NOMO-1 treated with DMSO at 0.1 percent for 48 hours (cell line): ENCODE measurements around the gene CEACAM1.
A peak's percentile ranks its signal among the peaks of the same experiment; 100 is the strongest.
"Not testable (repeated sequence)": the region's sequence is repeated elsewhere in the genome, so short reads cannot be mapped to it uniquely, and the experiment has no call there.

Experiments used
- DNase-seq: peaks from one replicate; lab custom pipeline; 2025; ENCODE audit not compliant: unreplicated experiment; lab: John Stamatoyannopoulos, UW

Gene CEACAM1

DNA sequence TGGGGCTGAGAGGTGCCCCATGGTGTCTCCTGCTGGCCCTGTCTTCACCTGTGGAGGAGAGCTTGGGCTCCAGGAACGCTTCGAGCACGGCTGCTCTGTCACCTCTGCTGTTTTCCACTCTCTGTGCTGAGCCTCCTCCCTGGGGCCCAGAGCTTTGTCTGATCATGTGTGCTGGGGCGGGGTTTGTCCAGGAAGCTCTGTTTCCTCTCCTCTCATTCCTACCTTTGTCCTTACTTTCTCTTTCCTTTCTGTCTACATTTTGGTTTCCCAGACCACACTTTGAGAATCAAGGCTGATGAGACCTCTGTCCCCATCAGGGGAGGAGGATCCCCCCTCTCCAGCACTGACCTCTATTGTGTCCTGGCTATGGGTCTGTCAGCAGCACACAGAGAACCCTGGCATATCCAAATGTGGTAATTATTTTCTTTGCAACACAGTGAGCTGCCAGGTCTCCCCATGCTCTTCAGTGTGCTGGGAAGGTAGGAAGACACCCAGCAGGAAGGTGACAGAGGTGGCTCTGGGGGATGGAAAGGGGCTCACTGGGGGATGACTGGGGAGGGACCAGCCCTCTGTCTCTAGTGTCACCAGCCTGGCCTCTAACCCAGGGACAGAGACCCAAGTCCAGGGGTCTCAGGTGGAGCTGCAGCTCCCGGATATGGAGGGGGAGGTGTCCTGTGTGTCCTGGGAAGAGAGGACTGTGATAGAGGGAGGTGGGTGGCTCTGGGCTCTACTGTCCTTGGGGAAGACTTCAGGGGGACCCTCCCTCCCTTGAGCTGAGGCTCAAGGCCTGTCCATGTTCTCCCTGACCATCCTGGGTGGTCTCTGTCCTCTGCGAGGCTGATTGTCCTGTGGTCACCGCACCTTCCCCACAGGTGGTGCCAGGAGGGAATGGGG is at the start of gene CEACAM1:
CEACAM1 (minus strand) TSS at position 128 of the 894 bp plus-strand sequence; CDS start at position 21, 107 bp downstream.
- no peak for DNase-seq

DNA sequence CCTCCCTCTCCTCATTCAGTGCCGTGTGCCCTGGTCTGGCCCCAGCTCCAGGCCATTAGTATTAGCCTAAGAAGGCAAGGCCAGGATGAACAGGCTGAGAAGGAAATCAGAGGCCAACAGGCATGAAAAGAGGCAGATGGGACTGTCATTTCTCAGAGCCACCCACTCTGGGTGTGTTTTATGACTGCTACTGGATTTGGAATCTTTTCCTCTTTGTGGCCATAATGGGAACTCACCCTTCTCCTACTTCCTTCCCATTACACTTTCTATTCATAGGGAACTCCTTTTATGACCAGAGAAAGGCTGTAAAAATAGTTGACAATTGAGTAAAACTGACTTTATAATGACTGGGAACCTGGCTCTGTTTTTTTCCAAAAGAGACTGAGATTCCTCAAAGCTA is 48.7 kb upstream of the CEACAM1 start:
- no peak for DNase-seq

DNA sequence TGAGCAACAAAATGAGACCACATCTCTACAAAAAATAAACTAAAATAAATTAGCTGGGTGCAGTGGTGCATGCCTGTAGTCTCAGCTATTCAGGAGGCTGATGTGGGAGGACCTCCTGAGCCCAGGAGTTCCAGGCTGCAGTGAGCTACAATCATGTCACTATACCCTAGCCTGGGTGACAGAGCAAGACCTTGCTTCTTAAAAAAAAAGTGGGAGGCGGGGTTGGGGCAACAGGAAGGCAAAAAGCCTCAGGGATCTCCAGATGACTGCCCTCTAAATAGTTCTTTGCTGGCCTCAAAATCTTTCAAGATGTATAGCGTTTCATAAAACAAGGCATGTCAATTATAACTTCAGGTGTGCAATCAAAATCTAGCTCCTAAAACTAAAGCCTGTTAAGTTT is 48.0 kb upstream of the CEACAM1 start:
- no peak for DNase-seq

DNA sequence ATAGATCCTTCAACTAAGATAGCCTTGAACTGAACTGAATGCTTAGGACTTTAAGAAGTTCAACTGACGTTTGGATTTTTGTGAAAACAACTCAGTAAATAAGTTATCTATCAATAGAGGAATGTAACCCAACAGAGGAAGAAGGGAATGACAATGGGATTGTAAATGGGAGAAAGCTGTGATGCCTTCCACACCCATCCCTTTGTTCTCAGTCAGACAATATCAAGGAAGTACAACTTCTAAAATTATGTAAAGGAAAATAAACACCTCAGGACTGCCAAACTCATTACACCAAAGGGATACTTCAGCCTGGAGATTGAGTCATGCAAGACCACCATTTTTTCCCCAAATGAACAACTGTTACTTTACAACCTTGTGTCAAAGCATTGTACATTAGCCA is 45.4 kb upstream of the CEACAM1 start:
- DNase-seq = no peak

DNA sequence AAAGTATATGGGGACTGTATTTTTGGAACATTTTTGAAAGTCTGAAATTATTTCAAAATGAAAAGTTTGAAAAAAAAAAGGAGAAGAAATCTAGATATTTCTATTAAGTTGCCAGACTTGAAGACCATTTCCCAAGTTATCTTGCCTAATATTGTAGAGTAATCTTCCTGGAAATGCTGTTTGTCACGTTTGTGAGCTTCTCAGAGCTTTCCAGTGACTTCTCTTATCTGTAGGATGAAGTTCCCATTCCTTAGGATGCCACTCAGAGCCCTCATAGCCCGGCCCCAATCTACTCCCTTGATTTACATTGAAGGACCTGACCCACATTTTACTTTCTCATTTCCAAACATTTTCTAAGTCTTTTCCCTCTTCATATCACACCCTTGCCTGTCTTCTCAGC is 42.8 kb upstream of the CEACAM1 start:
- DNase-seq = no peak

DNA sequence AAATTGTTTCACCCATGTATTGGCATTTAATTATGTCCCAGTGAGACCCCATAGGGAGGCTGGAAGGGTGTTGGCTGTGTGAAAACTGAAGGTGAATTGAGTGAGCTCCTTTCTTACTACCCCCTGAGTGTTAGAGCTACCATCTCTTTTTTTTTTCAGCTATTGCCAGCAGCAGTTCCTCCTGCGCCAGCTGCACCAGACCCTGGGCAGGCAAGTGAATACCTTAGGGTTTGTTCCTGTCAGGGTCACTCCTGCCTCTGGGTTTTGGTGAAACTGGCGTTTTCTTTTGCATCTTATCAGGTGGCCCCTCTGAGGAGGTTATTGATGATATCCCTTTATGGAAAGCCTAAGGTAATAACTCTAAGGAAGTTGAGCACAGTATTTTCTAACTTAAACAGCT is 40.9 kb upstream of the CEACAM1 start:
- DNase-seq = no peak

DNA sequence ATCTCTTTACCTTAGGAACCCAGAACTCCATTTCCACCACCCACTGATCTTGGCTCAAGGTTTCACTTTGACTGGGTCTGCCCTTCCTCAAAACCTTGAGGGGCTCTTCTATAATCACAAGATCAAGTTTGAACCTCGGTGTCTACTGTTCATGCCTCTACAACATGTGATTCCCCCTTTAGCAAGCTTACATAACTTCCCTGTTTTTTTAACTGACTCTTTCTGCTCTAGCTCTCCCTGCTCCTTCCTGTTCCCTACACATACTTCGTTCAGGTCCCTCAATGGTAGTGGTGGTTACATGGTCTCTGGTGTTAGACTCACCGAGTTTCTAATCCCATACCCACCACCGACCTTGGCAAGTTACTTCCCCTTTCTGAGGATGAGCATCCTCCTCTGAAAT is 39.7 kb upstream of the CEACAM1 start:
- DNase-seq = peak; percentile 88

DNA sequence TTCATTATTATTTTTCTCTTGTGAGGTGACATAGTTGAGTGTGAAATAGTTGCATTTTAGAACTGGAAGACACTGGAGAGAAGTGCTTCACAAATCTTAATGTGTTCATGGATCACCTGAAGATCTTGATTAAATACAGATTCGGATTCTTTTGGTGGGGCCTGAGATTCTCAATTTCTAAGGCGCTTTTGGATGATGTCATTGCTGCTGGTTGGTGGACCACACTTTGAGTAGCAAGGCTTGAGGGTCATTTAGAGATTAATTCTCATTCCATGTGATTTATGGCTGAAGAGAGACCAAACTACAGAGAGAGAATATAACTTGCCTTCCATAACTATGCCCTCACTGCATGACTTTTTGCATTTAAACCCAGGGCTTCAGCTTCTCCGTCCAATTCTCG is 39.3 kb upstream of the CEACAM1 start:
- DNase-seq = no peak

DNA sequence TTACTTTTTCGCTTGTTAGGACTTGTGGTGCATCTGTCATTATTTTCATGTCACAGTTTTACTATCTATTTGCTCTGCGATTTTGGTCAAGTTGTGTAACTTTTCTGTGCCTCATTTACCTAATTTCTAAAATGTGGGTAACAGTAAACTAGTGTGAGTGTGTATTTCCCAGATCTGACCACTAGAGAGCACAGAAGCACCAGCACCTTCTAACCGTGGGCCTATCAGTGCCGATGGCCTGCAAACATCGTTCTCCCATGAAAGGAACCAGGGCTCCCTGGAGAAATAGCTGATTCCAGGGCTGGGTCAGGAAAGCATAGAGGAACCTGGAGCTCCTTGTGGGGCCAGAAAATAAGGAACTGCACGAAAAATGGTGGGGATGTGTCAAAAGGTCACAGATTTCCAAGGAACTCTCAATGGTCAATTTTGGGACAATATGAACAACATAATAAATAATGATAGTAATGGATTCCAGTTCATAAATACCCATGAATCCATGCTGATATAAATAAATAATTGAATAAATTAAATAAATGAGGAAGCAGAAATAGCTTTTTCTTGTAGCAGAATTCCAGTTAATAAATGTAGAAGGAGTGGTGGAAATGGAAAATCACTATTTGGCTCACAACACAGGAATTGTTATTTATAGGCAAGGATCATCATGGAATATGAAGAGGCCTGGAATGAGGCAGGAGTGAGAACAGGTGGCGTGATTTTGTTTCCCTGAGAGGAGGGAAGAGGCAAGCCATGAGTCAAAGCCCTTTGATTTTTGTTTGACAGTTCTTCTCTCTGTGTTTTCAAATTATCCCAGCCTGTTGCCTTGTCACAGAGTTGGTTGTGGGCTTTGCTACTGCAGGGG is 35.3 kb upstream of the CEACAM1 start:
- DNase-seq = peak; percentile 61

DNA sequence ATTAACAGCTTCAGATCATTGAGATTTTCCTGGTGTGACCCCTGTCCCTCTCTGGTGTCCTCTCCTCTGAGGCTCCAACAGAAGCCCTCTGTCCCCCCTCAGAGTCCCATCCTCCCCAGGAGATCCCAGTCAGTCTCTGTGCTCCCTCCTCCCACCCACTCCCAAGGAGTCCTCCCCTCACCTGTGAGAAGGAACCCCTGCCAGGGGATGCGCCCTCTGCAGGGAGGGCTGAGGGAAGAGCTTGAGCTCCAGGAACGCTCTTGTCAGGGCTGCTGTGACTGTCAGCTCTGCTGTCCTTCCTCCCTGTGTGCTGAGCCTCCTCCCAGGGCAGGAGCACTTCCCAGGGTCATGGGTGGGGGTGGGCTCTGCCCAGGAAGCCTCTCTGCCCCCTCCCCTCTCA is 33.2 kb upstream of the CEACAM1 start:
- DNase-seq = no peak

DNA sequence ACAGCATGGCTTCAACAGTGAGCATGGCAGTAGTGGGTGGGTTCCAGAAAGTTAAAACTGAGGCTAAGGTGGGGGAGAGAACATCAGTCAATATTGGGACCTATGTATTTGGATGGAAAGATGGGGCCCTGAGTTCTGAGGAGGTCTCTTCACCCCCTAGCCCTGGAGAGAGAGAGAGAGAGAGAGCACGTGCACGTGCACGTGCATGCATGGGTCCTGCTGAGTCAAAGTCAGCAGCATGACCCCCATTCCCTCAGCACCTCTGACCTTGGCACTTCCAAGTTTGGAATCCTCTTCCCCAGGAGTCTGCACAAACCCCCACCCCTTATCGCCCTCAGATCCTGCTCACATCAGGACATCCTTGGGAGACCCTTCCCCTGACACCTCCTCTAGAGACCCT is 32.5 kb upstream of the CEACAM1 start:
- no peak for DNase-seq

DNA sequence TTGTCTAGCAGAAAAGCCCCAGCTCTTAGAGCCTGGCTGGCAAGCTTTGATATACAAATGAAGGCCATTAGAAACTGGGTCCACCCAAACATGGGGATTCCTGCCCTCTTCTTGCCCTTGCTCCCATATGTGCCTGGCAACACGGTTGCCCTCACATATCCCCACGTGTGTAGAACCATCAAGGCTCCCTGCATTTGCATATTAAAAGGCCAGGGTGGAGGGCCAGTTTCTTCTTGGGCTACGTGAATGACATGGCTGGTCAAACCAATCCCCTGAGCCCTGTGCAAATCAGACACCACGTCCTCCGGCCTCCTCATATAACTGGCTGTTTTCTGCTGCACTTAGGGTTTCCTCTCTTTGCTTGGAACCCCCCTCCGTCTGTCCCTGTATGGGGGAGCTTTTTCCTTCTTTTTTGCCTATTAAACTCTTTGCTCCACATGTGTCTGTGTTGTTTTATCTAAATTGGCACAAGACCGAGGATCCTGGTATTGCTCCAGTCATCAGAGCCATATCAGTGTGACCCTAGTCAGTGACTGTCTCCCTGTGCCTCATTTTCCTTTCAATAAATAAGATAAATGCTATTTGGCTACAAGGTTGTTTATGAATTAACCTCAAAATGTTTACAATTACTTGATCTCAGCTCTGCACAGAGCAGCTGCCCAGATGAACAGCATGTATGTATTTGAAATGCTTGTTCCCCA is 30.3 kb upstream of the CEACAM1 start:
- no peak for DNase-seq

DNA sequence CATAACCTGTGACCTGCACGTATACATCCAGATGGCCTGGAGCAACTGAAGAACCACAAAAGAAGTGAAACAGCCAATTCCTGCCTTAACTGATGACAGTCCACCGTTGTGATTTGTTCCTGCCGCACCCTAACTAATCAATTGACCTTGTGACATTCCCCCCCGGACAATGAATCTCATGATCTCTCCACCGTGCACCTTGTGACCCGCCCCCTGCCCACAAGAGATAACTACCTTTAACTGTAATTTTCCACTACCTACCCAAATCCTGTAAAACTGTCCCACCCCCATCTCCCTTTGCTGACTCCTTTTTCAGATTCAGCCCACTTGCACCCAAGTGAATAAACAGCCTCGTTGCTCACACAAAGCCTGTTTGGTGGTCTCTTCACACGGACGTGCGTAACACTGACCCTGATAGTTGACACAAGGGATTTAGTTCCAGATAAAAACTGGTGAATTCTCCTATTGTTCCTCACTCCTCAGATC is 29.1 kb upstream of the CEACAM1 start:
- DNase-seq = not testable (repeated sequence)

DNA sequence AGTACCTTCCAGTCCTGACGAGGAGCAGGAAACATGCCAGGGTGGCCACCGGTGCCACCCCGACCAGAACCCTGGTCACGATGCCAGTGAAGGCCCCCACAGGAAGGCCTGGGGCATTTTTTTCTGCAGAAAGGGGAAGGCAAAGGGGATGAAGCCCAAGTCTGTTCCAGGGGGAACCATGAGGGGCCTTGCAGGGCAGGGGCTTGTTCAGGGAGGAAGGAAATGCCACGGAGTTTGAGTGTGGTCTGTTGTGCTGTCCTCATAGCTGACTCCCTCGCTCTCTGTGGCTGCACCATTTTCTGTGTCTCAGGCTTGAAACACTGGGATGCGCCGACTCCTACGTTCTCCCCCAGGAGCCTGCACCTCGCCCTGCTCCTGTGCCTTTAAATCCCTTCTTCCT is 27.5 kb upstream of the CEACAM1 start:
- DNase-seq = peak; percentile 10

DNA sequence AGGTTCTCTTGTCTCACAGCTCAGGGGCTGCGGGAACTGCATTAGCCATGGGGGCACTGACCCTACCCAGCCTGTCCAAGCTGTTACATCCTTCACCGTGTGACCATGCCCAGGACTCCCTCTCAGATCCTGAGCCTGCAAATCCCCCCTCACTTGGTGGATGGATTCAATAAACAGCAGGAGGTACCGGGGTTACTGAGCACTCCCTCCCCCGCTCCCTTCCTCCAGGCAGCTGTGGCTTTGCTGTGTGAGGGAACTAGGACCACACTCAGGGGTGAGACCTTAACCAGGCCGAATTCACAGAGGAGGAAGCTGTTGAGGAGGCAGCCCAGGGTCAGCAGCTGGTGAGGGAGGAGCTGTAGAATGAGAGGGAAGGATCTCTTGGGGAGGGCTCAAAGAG is 27.0 kb upstream of the CEACAM1 start:
- no peak for DNase-seq

DNA sequence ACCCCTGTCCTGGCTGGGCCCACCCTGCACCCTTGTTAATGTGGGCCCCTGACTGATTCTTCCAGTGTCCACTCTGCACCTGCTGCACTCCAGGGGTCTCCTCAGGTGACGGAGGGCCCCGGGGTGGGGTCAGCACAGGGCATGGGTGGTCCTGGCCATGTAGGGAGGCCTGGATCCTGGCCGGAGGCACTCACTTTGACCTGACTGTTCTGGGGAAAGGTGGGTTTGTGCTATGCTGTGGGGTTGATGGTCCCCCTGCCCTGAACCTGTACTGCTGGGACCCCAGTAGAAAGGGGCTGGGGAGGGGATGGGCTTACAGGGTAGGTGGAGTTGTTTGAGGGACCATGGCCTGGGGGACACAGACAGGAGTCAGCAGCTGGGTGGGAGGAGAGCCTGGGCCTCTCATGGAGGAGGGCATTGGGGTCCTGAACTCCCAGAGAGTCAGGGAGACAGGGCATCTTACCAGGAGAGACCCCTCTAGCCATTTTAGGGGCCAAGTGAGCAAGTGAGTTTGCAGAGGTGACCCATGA is 25.8 kb upstream of the CEACAM1 start:
- no peak for DNase-seq

DNA sequence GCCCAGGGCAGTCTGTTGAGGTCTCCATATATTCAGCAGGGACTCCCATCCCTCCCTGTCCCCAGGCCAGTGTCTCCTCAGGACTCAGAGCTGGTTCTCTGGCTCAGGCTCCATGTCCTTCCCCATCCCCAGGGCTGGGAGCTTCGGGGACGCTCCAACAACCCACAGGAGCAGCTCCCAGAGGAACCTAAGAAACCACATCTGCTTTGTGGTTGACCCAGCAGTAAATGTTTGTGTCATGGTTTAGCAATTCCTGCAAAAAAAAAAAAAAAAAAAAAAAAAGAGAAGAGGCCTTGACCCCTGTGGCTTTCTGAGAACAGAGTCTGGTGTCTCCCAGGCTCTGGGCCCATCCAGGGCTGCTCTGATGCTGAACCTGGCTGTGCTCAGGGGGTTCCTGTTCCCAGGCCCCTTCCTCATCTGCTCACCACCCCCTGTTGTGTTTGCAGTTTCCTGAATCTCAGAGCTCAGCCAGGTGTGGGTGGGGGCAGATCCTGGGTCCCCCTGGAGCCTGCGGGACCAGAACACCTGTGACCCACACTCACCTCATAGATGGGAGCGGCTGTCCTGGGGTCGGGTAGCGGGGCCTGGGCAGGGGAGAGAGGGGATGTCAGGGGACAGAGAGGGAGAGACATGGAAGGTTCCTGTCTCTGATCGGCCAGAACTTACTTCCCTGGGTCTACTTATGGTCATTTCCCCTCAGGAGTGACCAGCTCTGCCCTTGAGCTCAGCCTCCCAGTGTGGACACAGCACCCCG is 25.2 kb upstream of the CEACAM1 start:
- peak; percentile 60 for DNase-seq

DNA sequence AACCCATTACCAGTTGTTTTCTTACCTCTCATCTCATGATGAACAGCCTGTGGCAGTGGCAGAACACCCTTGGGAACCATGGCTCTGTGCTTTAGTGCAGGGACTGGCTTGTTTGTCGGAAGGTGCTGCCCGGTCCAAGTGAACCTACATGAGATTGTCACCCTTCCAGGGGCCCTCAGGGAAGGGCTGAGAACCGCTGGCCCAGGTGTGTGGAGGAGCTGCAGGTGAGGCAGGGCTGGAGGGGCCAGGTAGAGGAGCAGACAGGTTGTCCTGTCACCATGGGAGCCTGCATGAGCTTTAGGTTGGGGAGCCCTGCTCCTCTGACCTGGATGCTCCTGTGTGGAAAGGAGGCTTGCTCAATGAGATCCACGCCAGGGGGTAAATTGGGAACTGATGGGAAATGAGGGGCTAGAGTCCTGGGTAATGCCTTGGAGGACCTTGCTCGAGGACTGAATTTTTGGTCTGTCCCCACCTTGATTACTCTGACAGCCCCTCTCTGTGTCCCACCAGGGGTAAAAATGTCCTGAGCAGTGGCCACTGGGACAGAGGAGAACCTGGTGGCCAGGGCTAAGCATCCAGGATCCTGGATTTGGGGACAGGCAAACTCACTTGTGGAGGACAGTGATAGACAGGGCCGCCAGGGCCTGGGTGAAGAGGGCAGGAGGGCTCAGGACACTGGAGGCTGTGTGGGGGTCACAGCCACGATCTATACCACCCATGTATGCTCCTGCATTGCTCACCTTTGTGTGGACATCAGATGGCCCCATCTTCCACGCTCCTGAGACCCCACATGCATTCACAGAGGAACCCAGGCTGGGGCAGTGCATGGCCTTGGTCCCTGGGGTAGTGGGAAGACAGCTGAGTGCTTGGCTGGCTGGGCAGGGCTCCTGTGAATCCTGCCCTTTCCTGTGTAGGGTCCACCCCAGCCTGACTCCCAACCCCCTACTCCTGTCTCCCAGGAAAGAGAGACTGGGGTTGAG is 24.1 kb upstream of the CEACAM1 start:
- DNase-seq = no peak

DNA sequence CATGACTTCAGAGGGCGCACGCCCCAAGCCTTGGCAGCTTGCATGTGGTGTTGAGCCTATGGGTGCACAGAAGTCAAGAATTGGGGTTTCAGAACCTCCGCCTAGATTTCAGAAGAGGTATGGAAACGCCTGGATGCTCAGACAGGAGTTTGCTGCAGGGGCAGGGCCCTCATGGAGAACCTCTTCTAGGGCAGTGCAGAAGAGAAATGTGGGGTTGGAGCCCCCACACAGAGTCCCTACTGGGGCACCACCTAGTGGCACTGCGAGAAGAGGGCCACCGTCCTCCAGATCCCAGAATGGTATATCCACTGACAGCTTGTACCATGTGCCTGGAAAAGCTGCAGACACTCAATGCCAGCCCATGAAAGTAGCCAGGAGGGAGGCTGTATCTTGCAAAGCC is 22.2 kb upstream of the CEACAM1 start:
- not testable (repeated sequence) for DNase-seq
